GM21423 (cell line): ENCODE data around the gene SUSD4.

Source experiments
- ATAC-seq: cut with Tn5 transposase; IDR thresholded peaks from one replicate; pipeline ENCODE4 v1.9.1; 2021; ENCODE audit warnings: mild to moderate bottlenecking, moderate library complexity; ENCODE audit not compliant: unreplicated experiment

Gene SUSD4

DNA sequence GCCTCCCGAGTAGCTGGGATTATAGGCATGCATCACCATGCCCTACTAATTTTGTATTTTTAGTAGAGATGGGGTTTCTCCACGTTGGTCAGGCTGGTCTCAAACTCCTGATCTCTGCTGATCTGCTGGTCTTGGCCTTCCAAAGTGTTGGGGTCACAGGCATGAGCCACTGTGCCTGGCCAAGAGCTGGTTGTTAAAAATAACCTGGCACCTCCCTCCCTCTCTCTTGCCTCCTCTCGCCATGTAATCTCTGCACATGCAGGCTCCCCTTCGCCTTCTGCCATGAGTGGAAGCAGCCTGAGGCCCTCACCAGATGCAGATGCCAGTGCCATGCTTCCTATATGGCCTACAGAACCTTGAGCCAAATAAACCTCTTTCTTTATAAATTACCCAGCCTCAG lies 146.2 kb downstream of the SUSD4 start:
- ATAC-seq = no peak

DNA sequence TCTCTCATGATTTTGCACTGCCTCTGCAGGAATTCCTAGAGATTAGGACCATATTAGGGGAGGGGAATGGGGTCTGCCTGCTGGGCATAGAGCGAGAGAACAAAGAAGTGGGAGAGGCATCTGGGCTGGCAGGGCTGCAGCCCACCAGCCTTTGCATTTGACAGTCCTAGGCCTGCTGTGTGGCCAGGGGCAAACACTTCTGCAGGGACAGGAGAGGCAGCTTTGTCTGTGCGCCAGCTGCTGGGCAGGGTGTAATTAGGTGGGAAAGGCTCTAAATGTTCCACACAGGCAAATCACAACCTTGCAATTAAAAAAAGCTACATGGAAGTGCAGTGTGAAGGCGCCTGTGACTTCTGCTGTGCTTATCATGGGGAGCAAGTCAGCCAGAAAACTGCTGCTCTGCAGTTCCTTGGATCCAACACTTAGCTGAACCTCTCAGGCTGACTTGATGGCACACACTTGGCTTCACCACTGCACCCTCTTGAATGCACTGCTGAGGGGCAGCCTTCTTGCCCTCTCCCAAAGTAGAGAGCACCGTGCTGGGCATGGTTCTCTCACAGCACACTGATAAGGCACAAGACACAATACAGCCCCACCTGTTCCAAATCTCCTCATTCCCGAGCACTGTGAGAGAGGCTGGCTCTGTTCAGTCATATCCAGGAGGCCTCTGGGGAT lies 147.3 kb downstream of the SUSD4 start:
- ATAC-seq = no peak

GRCh38 chr1:223216074-223216473 lies 147.9 kb downstream of the SUSD4 start:
- ATAC-seq = no peak

GRCh38 chr1:223215026-223215425 lies 148.9 kb downstream of the SUSD4 start:
- ATAC-seq = no peak

- no peak for ATAC-seq
These were observed 149.6 kb downstream of the SUSD4 start for GRCh38 chr1:223214261-223214807.

- no peak for ATAC-seq
These were observed 151.5 kb downstream of the SUSD4 start for GRCh38 chr1:223212441-223212840.

GRCh38 chr1:223211323-223211985 lies 152.5 kb downstream of the SUSD4 start:
- ATAC-seq = no peak

GRCh38 chr1:223210788-223211120 lies 153.2 kb downstream of the SUSD4 start:
- ATAC-seq = no peak

GRCh38 chr1:223209992-223210787 lies 153.8 kb downstream of the SUSD4 start:
- no peak for ATAC-seq

DNA sequence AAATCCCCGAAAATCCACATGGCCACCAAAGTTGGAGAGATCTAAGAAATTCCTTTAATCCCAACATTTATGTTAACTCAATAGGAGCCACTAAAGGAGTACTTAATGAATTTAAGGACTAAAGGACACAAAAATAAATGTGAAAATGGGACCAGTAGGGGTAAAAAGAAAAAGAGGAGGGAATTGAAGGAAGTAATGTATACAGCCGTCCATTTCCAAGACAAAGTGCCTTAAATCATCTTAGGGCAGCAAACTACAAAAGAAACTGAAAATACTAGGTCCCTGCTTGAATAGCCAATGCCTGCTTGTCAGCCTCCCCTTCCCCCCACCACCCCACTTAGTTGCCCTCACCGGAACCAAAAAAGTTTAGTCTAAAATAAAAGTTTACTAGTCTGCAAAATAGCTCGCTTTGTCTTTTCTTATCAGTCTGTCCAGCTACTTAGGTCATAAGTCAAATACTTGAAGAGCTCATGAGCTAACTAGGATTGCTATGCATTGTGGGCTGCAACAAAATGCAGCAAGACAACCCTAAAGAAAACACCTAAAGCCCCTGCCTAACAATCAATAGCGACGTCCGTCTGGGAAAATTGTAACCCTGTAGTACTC lies 154.6 kb downstream of the SUSD4 start:
- no peak for ATAC-seq

GRCh38 chr1:223208164-223209076 lies 155.6 kb downstream of the SUSD4 start:
- no peak for ATAC-seq

DNA sequence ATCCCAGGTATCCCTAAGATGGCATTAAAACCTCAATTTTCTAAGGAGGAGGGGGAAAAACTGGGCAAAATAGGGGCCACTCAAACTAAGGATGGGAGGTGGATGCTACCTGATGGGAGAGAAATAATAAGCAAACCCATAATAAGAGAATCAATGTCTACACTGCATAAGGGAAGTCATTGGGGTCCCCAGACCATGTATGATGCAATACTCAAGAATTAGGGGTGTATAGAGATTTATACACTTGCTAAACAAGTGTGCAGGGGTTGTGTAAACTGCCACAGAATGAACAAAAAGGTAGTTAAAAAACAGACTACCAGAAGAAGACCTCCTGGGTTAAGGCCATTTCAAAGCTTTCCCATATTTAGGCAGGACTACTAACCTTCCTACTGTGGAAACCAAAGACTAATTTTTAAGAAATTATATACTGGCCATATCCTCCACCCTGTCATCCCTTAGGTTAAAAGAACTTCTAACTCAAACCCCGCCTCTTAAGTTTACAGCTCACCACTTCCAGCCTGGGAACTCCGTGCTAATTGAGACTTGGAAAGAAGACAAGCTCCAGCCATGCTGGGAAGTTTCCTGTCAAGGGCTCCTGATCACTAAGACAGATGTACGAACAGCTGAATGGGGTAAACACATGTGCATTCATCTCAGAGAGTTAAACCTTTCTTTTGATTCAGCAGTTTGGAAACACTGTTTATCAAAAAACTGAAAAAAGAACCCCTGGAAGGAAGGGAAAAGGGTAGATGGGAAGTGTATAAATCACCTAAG lies 156.5 kb downstream of the SUSD4 start:
- no peak for ATAC-seq

GRCh38 chr1:223204424-223204823 lies 159.6 kb downstream of the SUSD4 start:
- no peak for ATAC-seq

GRCh38 chr1:223203694-223204093 lies 160.3 kb downstream of the SUSD4 start:
- ATAC-seq = no peak

DNA sequence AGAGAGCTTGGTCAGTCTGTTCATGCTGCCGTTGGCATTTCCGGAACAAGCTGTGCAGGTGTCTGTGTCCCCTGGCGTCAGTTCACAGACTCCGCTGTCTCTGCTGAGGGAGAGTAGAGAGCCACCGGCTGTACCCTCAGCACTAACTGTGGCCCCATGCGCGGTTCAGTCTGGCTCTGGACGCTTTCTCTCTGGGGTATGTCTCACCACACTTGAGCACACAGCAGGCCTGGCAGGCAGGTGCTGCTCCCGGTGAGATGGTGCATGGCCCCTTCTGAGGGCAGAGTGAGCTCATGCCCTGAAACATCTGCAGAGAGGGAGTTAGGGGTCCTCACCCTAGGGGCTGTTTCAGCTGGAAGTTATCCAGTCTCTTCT lies 161.0 kb downstream of the SUSD4 start:
- ATAC-seq = no peak

- no peak for ATAC-seq
These were observed 161.5 kb downstream of the SUSD4 start for GRCh38 chr1:223202376-223203033.

GRCh38 chr1:223201967-223202366 lies 162.0 kb downstream of the SUSD4 start:
- no peak for ATAC-seq

DNA sequence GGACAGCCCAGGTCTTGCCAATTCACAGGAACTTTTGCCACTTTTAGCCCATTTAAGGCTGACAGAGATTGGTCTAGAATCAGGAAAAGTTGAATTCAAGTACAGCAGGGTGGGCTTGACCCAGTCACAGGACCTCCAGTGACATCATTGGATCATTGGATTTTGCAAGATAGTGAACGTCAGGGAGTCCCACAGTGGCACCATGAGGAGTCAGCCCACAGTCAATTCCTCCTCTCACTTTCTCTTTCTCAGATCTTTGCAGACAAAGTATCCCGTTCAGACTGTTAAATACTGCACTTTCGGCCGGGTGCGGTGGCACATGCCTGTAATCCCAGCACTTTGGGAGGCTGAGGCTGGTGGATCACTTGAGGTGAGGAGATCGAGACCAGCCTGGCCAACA lies 163.1 kb downstream of the SUSD4 start:
- no peak for ATAC-seq

- no peak for ATAC-seq
These were observed 164.8 kb downstream of the SUSD4 start for GRCh38 chr1:223199094-223199647.
